ENCODE results near the gene TINCR.

GRCh38 chr19:5587071-5587455 lies 19.3 kb upstream of the TINCR start:
- TF ChIP-seq CTCF (IDR thresholded peaks at IDR 0.05), result no peak
- no peak for TF ChIP-seq POLR2A (IDR thresholded peaks at IDR 0.05)

All from esophagus squamous epithelium (tissue), 4 donors.